GM23248 (cell line): ENCODE measurements around the gene CDK8.

Experiments
- EZH2 ChIP-seq: fragments of 200-600 bp; sonication (generic); IDR thresholded peaks from 2 replicates; pipeline ENCODE4 v1.6.1; 2018; ENCODE audit warnings: antibody characterized with exemption, mild to moderate bottlenecking; ENCODE audit not compliant: insufficient read depth, poor library complexity, severe bottlenecking
- EZH2phosphoT487 ChIP-seq: fragments of 200-600 bp; sonication (generic); IDR thresholded peaks from 2 replicates; pipeline ENCODE4 v1.6.1; 2018; ENCODE audit warnings: antibody characterized with exemption, moderate library complexity, mild to moderate bottlenecking, low read depth; ENCODE audit not compliant: insufficient read depth

GRCh38 chr13:26384587-26384986 lies 130.7 kb downstream of the CDK8 start:
- no peak for TF ChIP-seq EZH2phosphoT487
- TF ChIP-seq EZH2: no peak
